ENCODE measurements around the gene B3GALT6. TPM values are rescaled to one million over a fixed set of nuclear protein-coding genes. Genes with fewer than 3 reads are reported as not detected.

B3GALT6 gene
- total RNA-seq, 1 donor from 2014 or later, result 30.2 TPM

DNA sequence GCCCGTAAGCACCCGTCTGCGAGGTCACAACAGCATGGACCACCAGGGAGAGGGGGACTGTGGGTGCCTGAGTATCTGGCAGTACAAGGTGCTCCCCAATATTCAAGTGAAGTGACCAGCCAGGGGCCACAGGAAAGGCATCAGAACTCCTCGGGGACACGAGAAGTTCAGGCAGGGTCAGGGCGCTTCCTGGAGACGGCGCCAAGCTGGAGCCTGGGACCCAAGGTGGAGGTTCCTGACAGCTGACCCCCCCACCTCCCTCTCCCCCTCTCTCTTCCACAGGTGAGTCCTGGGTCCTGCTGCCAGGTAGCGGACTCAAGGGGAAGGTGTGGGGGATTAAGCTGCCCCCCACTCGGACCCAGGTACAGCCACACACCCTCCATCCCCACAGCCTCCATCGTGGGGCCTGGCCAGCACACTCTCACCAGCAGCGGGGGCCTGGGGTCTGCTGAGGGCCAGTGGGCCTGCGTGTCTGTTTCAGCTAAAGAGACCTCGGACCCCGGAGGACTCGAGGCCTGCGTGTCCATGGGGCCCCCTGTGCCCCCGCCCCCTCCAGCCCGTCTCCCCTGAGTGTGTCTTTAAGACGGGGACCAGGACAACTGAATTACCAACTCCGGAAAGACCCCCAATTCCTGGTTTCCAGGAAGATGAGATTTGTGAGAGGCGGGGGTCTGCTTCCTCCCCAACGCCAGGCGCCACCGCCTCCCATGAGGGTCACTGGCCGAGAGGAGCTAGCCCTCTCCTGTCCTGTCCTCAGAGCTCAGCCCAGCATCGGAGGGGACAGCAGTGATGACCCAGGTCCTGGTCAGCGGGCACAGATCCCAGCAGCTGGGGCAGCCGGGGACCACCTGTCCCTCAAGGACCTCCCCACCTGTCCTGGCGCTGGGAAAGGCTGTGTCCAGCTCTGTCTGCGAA is 31.8 kb upstream of the B3GALT6 start:
- Mint-ChIP-seq H3K4me1 (ENCODE audit: unreplicated experiment) (no peaks in the 10 kb centered on the region), H3K4me3 (peak overlapping the region; percentile 63), H3K27me3 (no peaks in the 10 kb centered on the region), H3K27ac (no peak overlapping the region), H3K9me3 (no peaks in the 10 kb centered on the region), H3K36me3 (no peaks in the 10 kb centered on the region)
- TF ChIP-seq, protein P1, sequence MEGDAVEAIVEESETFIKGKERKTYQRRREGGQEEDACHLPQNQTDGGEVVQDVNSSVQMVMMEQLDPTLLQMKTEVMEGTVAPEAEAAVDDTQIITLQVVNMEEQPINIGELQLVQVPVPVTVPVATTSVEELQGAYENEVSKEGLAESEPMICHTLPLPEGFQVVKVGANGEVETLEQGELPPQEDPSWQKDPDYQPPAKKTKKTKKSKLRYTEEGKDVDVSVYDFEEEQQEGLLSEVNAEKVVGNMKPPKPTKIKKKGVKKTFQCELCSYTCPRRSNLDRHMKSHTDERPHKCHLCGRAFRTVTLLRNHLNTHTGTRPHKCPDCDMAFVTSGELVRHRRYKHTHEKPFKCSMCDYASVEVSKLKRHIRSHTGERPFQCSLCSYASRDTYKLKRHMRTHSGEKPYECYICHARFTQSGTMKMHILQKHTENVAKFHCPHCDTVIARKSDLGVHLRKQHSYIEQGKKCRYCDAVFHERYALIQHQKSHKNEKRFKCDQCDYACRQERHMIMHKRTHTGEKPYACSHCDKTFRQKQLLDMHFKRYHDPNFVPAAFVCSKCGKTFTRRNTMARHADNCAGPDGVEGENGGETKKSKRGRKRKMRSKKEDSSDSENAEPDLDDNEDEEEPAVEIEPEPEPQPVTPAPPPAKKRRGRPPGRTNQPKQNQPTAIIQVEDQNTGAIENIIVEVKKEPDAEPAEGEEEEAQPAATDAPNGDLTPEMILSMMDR (conservative IDR thresholded peaks at IDR 0.05), result no peak
- no peak for DNase-seq (ENCODE audit: extremely low spot score, unreplicated experiment)

DNA sequence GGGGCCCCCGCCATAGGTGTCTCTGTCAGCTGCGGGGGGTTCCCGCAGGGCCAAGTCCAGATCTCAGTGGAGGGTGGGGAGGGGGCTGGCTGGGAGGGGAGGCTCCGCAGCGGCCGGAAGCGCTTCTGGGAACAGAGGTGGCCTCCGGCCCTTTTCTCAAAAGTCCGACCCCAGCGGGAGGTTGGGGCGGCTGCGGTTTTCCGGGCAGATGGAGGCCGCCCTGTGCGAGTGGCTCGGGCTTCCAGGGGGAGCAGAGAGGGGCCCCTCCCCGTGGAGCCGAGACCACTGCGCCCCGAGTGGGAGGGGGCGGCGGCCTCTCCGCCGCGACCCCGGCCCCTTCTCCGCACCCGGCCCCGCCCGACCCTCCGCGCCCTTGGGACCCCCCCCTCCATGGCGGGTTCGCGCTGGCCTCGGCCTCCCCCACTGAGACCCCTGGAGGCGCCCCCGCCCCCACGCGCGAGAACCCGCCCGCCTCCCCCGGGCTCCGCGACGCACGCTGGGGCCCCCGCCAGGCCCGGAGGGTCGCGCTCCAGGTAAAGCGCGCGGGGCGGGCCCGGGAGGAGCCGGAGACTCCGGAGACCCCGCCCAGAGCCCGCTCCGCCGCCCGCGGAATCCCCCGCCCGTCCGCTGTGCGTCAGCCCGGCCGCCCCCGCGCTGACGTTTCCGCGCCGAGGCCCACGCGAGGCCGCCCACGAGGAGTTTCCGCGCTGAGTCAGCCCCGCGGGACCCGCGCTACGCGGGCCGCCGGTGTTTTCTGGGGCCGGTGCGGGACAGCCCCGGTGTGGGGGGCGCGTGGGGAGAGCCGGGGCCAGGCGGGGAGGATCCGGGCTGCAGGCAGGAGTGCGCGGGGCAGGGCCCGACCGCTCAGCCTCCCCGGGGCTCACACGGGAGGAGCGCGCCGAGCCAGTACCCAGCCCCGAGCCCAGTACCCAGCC is 30.9 kb upstream of the B3GALT6 start:
- no peak for DNase-seq (ENCODE audit: extremely low spot score, unreplicated experiment)
- Mint-ChIP-seq H3K36me3 (no peaks in the 10 kb centered on the region), H3K4me3 (peak overlapping the region; percentile 63), H3K27ac (no peak overlapping the region), H3K27me3 (no peaks in the 10 kb centered on the region), H3K9me3 (no peaks in the 10 kb centered on the region), H3K4me1 (ENCODE audit: unreplicated experiment) (no peaks in the 10 kb centered on the region)
- TF ChIP-seq, protein P1 (conservative IDR thresholded peaks at IDR 0.05), result no peak

DNA sequence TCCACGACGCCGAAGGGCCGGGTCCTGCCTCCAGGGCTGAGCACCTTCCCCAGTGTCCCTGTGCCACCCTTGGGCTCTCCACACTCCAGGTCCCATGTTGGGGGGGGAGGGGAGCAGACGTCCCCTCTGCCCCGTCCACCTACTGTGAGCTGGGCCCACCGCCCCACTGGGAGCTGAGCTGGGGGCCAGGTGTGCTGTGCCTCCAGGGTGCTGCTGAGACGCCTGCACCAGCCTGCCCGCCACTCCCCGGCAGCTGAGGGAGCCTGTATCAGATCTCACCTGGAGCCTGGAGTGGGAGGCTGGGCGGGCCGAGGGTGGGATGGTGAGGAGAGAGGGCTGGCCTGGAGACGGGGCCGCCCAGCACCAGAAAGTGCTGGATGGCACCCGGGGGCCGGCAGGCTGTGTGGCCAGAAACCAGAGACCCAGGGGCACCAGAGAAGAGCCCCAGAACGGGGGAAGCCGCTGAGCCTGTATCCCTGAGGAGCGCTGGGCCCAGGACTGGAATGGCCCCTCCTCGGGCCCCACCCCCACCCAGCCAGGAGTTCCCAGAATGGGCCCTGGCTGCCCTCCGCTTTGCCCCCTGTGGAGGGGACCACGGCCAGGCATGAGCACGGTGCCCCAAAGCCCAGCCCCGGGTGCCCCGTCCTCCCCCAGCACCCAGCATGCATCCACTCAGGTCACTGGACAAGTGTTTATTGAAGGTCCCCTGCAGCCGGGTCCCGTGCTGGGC is 29.0 kb upstream of the B3GALT6 start:
- TF ChIP-seq, protein P1 (conservative IDR thresholded peaks at IDR 0.05), result no peak
- Mint-ChIP-seq H3K36me3 (no peaks in the 10 kb centered on the region), H3K4me1 (ENCODE audit: unreplicated experiment) (no peaks in the 10 kb centered on the region), H3K27ac (no peak overlapping the region), H3K4me3 (no peak overlapping the region), H3K9me3 (no peaks in the 10 kb centered on the region), H3K27me3 (peaks cover 5% of the 10 kb centered on the region)
- DNase-seq (ENCODE audit: extremely low spot score, unreplicated experiment), result no peak

DNA sequence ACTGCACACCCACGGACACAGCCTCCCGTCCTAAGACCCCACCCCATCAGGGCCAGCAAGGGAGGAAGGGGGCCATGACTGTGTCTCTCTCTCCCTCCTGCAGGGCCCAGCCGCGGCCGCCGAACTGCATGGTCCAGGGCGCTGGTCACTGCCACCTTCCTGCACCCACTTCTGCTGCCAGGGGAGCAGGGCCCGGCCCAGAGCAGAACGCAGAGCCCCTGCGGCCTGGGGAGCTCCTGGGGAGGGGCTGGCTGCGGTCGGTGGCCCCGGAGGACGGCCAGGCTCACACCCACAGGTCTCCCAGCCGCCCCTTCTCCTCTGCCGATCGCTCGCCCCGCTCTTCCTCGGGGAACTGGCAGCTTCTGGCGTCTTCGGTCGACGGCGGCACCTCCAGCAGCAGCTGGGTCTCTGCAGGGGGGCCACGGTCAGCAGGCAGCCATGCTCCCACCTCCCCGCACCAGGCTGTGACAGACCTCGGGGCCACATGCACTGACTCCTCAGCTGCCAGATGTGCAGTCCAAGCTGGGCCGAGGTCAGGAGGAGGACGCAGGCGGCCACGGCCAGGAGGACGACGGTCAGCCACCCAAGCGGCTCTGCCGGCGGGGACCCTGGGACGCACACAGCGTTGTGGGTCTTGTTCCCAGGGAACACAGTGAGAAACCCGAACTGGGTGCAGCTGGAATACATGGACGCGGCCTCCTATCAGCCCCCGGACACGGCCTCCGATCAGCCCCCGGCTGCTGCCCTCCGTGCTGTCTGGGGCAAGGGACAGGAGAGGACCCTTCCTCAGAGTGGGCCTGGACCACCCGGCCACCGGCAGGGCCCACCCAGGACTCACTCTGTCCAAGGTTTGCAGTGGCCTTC is 28.2 kb upstream of the B3GALT6 start:
- H3K4me3 Mint-ChIP-seq, result no peak overlapping the region
- TF ChIP-seq, protein P1 (conservative IDR thresholded peaks at IDR 0.05), result no peak
- no peaks in the 10 kb centered on the region for H3K4me1 Mint-ChIP-seq (ENCODE audit: unreplicated experiment)
- no peak overlapping the region for H3K27ac Mint-ChIP-seq
- H3K27me3 Mint-ChIP-seq, result peaks cover 5% of the 10 kb centered on the region
- DNase-seq (ENCODE audit: extremely low spot score, unreplicated experiment), result no peak
- no peaks in the 10 kb centered on the region for H3K36me3 Mint-ChIP-seq
- H3K9me3 Mint-ChIP-seq, result no peaks in the 10 kb centered on the region
